SK-N-SH treated with all-trans-retinoic acid at 6 μM for 48 hours (cell line): Measurements from ENCODE around the gene HSFX2.

Experiments used
- ATAC-seq: fragments of 200-7000 bp; cut with Tn5 transposase; 3 replicates; pipeline ENCODE4 v1.9.1; 2020; ENCODE audit warnings: mild to moderate bottlenecking, moderate library complexity
- CREB5 ChIP-seq: fragments of 250-450 bp; sonication (Bioruptor Pico); IDR thresholded peaks from 2 replicates; pipeline ENCODE4 v1.5.1; 2020; ENCODE audit warnings: low read depth, mild to moderate bottlenecking, moderate library complexity
- CSDC2 ChIP-seq: fragments of 250-450 bp; sonication (Bioruptor Pico); IDR thresholded peaks from 2 replicates; pipeline ENCODE4 v1.5.0; 2020; ENCODE audit warnings: mild to moderate bottlenecking, moderate library complexity
- ESRRG ChIP-seq: fragments of 250-450 bp; sonication (Bioruptor Pico); IDR thresholded peaks from 2 replicates; pipeline ENCODE4 v1.6.1; 2021; ENCODE audit warnings: mild to moderate bottlenecking
- GLIS3 ChIP-seq: fragments of 250-450 bp; sonication (Bioruptor Pico); IDR thresholded peaks from 2 replicates; pipeline ENCODE4 v1.5.0; 2020; ENCODE audit warnings: mild to moderate bottlenecking, moderate library complexity
- ISL1 ChIP-seq: fragments of 250-450 bp; sonication (Bioruptor Pico); IDR thresholded peaks from 2 replicates; pipeline ENCODE4 v2.1.2; 2022; ENCODE audit warnings: mild to moderate bottlenecking, moderate library complexity
- OSR1 ChIP-seq: fragments of 250-450 bp; sonication (Bioruptor Pico); IDR thresholded peaks from 2 replicates; pipeline ENCODE4 v1.8.0; 2022; ENCODE audit warnings: moderate library complexity, mild to moderate bottlenecking, inconsistent platforms
- PATZ1 ChIP-seq: fragments of 250-450 bp; sonication (Bioruptor Pico); IDR thresholded peaks from 2 replicates; pipeline ENCODE4 v1.8.0; 2020; ENCODE audit warnings: mild to moderate bottlenecking, moderate library complexity, borderline replicate concordance
- RARB ChIP-seq: fragments of 250-450 bp; sonication (Bioruptor Pico); IDR thresholded peaks from 2 replicates; pipeline ENCODE4 v1.8.0; 2021; ENCODE audit warnings: mild to moderate bottlenecking, moderate library complexity
- SNAI2 ChIP-seq: fragments of 250-450 bp; sonication (Bioruptor Pico); IDR thresholded peaks from 2 replicates; pipeline ENCODE4 v1.5.0; 2020; ENCODE audit warnings: mild to moderate bottlenecking, moderate library complexity
- TCF4 ChIP-seq: fragments of 250-450 bp; sonication (Bioruptor Pico); IDR thresholded peaks from 2 replicates; pipeline ENCODE4 v1.8.0; 2021; ENCODE audit warnings: mild to moderate bottlenecking, moderate library complexity, borderline replicate concordance
- ZC3H10 ChIP-seq: fragments of 250-450 bp; sonication (Bioruptor Pico); IDR thresholded peaks from 2 replicates; pipeline ENCODE4 v1.5.1; 2021; ENCODE audit warnings: mild to moderate bottlenecking, moderate library complexity
- ZFP3 ChIP-seq: fragments of 250-450 bp; sonication (Bioruptor Pico); IDR thresholded peaks from 2 replicates; pipeline ENCODE4 v1.5.0; 2020; ENCODE audit warnings: mild to moderate bottlenecking, moderate library complexity
- ZFP30 ChIP-seq: fragments of 450-650 bp; formaldehyde crosslinking; IDR thresholded peaks from 2 replicates; pipeline ENCODE4 v1.5.0; 2022; ENCODE audit warnings: mild to moderate bottlenecking, moderate library complexity
- ZNF565 ChIP-seq: fragments of 450-650 bp; formaldehyde crosslinking; conservative IDR thresholded peaks from 2 replicates; pipeline ENCODE4 v1.5.0; 2020; ENCODE audit warnings: low read depth, mild to moderate bottlenecking, moderate library complexity
- ZNF70 ChIP-seq: fragments of 450-650 bp; formaldehyde crosslinking; IDR thresholded peaks from 2 replicates; pipeline ENCODE4 v1.5.0; 2020; ENCODE audit warnings: mild to moderate bottlenecking, moderate library complexity
- ZNF8 ChIP-seq: fragments of 450-650 bp; formaldehyde crosslinking; IDR thresholded peaks from 2 replicates; pipeline ENCODE4 v1.5.0; 2020; ENCODE audit warnings: mild to moderate bottlenecking, moderate library complexity
- TF ChIP-seq, protein P1 (sequence below): fragments of 250-450 bp; sonication (Bioruptor Pico); IDR thresholded peaks from 2 replicates; pipeline ENCODE4 v1.5.1; 2021; ENCODE audit warnings: mild to moderate bottlenecking, moderate library complexity
- TF ChIP-seq, protein P2 (sequence below): fragments of 250-450 bp; sonication (Bioruptor Pico); IDR thresholded peaks from 2 replicates; pipeline ENCODE4 v1.8.0; 2021; ENCODE audit warnings: low read depth, mild to moderate bottlenecking, moderate library complexity, borderline replicate concordance
- TF ChIP-seq, protein P3 (sequence below): fragments of 250-450 bp; sonication (Bioruptor Pico); IDR thresholded peaks from 2 replicates; pipeline ENCODE4 v1.5.0; 2020; ENCODE audit warnings: mild to moderate bottlenecking, moderate library complexity

HSFX2 gene

GRCh38 chrX:149571770-149572169, 23.3 kb downstream of the HSFX2 start:
- no peak for ATAC-seq

GRCh38 chrX:149570668-149571067, 24.4 kb downstream of the HSFX2 start:
- TF ChIP-seq OSR1 (CRISPR knock-in tag) (no peak), TCF4 (CRISPR knock-in tag) (no peak), GLIS3 (CRISPR knock-in tag) (no peak), RARB (CRISPR knock-in tag) (no peak), ESRRG (CRISPR knock-in tag) (no peak), ZFP30 (CRISPR knock-in tag) (no peak), ZFP3 (no peak), ZNF8 (no peak), CREB5 (no peak), ISL1 (CRISPR knock-in tag) (no peak), PATZ1 (CRISPR knock-in tag) (no peak), ZC3H10 (CRISPR knock-in tag) (no peak), ZNF565 (CRISPR knock-in tag) (no peak), CSDC2 (no peak)
- TF ChIP-seq, protein P1, sequence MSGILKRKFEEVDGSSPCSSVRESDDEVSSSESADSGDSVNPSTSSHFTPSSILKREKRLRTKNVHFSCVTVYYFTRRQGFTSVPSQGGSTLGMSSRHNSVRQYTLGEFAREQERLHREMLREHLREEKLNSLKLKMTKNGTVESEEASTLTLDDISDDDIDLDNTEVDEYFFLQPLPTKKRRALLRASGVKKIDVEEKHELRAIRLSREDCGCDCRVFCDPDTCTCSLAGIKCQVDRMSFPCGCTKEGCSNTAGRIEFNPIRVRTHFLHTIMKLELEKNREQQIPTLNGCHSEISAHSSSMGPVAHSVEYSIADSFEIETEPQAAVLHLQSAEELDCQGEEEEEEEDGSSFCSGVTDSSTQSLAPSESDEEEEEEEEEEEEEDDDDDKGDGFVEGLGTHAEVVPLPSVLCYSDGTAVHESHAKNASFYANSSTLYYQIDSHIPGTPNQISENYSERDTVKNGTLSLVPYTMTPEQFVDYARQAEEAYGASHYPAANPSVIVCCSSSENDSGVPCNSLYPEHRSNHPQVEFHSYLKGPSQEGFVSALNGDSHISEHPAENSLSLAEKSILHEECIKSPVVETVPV (CRISPR knock-in tag): no peak
- TF ChIP-seq, protein P2, sequence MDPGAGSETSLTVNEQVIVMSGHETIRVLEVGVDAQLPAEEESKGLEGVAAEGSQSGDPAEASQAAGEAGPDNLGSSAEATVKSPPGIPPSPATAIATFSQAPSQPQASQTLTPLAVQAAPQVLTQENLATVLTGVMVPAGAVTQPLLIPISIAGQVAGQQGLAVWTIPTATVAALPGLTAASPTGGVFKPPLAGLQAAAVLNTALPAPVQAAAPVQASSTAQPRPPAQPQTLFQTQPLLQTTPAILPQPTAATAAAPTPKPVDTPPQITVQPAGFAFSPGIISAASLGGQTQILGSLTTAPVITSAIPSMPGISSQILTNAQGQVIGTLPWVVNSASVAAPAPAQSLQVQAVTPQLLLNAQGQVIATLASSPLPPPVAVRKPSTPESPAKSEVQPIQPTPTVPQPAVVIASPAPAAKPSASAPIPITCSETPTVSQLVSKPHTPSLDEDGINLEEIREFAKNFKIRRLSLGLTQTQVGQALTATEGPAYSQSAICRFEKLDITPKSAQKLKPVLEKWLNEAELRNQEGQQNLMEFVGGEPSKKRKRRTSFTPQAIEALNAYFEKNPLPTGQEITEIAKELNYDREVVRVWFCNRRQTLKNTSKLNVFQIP (CRISPR knock-in tag): no peak
- TF ChIP-seq, protein P3, sequence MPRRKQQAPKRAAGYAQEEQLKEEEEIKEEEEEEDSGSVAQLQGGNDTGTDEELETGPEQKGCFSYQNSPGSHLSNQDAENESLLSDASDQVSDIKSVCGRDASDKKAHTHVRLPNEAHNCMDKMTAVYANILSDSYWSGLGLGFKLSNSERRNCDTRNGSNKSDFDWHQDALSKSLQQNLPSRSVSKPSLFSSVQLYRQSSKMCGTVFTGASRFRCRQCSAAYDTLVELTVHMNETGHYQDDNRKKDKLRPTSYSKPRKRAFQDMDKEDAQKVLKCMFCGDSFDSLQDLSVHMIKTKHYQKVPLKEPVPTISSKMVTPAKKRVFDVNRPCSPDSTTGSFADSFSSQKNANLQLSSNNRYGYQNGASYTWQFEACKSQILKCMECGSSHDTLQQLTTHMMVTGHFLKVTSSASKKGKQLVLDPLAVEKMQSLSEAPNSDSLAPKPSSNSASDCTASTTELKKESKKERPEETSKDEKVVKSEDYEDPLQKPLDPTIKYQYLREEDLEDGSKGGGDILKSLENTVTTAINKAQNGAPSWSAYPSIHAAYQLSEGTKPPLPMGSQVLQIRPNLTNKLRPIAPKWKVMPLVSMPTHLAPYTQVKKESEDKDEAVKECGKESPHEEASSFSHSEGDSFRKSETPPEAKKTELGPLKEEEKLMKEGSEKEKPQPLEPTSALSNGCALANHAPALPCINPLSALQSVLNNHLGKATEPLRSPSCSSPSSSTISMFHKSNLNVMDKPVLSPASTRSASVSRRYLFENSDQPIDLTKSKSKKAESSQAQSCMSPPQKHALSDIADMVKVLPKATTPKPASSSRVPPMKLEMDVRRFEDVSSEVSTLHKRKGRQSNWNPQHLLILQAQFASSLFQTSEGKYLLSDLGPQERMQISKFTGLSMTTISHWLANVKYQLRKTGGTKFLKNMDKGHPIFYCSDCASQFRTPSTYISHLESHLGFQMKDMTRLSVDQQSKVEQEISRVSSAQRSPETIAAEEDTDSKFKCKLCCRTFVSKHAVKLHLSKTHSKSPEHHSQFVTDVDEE (CRISPR knock-in tag): no peak
- no peak for ATAC-seq

More at GRCh38 chrX:149571770-149572169, 23.3 kb downstream of the HSFX2 start:
- TF ChIP-seq ZNF70 (CRISPR knock-in tag): no peak
- TF ChIP-seq SNAI2 (CRISPR knock-in tag): no peak
- no peak for TF ChIP-seq ISL1 (CRISPR knock-in tag)
- TF ChIP-seq, protein P1 (CRISPR knock-in tag): no peak
- TF ChIP-seq CREB5: no peak
- TF ChIP-seq, all 23 proteins: peak for 0
